Fibroblast of the aortic adventitia (primary cell): ENCODE results near the gene SPTBN4. TPM values are rescaled to one million over a fixed set of nuclear protein-coding genes. Genes with fewer than 3 reads are reported as not detected.
"Not testable (repeated sequence)": the region's sequence is repeated elsewhere in the genome, so short reads cannot be mapped to it uniquely, and the experiment has no call there.

Experiments
- DNase-seq: peaks from one replicate; pipeline ENCODE4 v3.0.0-alpha.2; 2010; ENCODE audit warnings: low read depth
- H3K4me3 ChIP-seq: 2 replicates; pipeline ENCODE4 v1.5.1; 2011; ENCODE audit warnings: low read depth, mild to moderate bottlenecking, control low read depth, low read length, moderate library complexity
- CTCF ChIP-seq: IDR thresholded peaks from 2 replicates; pipeline ENCODE4 v1.5.1; 2011; ENCODE audit warnings: mild to moderate bottlenecking, low read length, control low read depth, inconsistent platforms; ENCODE audit not compliant: insufficient read depth
- total RNA-seq: library from RNA; depleted of rRNA; stranded (reverse); fragments of >200 nt; gene quantifications from 2 replicates; pipeline ENCODE4 v1.2.3, GENCODE V29; 2012; ENCODE audit warnings: low replicate concordance

The SPTBN4 gene
- total RNA-seq, 1 donor = 3.5 TPM

DNA sequence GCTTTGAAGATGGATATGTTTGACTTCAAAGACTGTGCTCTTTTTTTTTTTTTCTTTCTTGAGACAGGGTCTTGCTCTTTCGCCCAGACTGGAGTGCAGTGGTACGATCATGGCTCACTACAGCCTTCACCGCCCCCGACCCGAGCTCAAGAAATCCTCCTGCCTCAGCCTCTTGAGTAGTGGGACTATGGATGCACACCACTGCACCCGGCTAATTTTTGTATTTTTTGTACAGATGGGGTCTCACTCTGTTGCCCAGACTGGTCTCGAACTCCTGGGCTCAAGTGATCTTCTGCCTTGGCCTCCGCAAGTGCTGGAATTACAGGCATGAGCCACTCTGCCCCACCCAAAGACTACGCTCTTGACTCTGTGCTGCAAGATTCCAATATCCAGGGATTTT lies 50.4 kb downstream of the SPTBN4 start:
- DNase-seq = no peak
- H3K4me3 ChIP-seq = no peak overlapping the region
- no peak for TF ChIP-seq CTCF

DNA sequence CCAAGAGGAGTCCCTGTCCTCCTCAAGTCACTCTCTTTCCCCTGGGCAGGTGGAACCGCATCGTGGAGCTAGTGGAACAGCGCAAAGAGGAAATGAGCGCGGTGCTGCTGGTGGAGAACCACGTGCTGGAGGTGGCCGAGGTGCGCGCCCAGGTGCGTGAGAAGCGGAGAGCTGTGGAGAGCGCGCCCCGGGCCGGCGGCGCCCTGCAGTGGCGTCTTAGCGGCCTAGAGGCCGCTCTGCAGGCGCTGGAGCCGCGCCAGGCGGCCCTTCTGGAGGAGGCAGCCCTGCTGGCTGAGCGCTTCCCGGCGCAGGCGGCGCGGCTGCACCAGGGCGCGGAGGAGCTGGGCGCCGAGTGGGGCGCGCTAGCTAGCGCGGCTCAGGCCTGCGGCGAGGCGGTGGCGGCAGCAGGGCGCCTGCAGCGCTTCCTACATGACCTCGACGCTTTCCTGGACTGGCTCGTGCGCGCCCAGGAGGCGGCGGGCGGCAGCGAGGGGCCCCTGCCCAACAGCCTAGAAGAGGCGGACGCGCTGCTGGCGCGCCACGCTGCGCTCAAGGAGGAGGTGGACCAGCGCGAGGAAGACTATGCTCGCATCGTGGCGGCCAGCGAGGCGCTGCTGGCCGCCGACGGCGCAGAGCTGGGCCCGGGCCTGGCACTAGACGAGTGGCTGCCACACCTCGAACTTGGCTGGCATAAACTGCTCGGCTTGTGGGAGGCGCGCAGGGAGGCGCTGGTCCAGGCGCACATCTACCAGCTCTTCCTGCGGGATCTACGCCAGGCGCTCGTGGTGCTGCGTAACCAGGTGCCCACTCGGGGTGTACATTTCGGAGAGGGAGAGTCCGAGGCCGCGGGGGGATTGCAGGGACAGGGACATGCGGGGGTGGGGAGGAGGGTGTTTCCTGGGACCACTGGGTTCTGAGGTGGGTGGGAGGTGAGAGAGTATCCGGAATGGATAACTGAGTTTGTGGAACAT lies 52.8 kb downstream of the SPTBN4 start:
- no peak for DNase-seq
- no peak for TF ChIP-seq CTCF
- no peak overlapping the region for H3K4me3 ChIP-seq

DNA sequence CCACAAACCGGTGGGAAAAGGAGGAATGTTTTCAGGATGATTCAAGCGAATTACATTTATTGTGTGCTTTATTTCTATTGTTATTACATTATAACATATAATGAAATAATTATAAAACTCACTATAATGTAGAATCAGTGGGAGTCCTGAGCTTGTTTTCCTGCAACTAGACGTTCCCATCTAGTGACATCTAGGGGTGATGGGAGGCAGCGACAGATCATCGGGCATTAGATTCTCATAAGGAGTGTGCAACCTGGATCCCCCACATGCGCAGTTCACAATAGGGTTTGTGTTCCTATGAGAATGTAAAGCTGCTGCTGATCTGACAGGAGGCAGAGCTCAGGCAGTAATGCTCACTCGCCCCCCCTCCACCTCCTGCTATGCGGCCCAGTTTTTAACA lies 54.5 kb downstream of the SPTBN4 start:
- H3K4me3 ChIP-seq = no peak overlapping the region
- peak; percentile 55 for DNase-seq
- peak; percentile 62 for TF ChIP-seq CTCF

DNA sequence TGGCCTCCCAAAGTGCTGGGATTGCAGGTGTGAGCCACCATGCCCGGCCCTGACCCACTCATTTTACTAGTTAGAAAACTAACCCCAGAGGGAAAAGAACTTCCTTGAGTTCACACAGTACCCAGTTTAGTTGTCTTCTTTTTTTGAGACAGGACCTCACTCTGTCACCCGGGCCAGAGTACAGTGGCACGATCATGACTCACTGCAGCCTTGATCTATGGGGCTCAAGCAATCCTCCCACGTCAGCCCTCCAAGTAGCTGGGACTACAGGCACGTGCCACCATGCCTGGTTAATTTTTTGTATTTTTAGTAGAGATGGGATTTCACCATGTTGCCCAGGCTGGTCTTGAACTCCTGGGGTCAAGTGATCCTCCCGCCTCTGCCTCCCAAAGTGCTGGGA lies 55.1 kb downstream of the SPTBN4 start:
- not testable (repeated sequence) for DNase-seq

DNA sequence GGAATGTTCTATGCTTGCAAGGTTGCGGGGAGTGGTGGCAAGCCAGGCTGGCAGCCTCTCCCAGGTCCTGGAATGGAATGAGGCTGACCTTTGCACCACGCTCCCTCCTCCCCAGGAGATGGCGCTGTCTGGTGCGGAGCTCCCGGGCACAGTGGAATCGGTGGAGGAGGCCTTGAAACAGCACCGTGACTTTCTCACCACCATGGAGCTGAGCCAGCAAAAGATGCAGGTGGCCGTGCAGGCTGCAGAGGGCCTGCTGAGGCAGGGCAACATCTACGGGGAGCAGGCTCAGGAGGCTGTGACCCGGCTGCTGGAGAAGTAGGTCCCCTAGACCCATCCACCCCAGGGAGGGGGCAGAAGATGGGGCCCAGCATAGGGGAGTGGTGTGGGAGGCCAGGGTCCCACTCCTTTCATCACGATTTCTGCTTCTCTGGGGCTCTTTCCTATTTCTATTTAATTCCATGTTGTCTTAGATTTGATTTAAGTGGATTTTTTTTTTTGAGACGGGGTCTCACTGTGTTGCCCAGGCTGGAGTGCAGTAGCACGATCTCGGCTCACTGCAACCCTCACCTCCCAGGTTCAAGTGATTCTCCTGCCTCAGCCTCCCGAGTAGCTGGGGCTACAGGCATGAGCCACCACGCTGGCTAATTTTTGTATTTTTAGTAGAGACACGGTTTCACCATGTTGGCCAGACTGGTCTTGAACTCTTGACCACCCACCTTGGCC lies 56.7 kb downstream of the SPTBN4 start:
- peak; percentile 72 for TF ChIP-seq CTCF
- DNase-seq = peak; percentile 47
- no peak overlapping the region for H3K4me3 ChIP-seq

More for the DNA sequence above, 55.1 kb downstream of the SPTBN4 start:
- H3K4me3 ChIP-seq = not testable (repeated sequence)

DNA sequence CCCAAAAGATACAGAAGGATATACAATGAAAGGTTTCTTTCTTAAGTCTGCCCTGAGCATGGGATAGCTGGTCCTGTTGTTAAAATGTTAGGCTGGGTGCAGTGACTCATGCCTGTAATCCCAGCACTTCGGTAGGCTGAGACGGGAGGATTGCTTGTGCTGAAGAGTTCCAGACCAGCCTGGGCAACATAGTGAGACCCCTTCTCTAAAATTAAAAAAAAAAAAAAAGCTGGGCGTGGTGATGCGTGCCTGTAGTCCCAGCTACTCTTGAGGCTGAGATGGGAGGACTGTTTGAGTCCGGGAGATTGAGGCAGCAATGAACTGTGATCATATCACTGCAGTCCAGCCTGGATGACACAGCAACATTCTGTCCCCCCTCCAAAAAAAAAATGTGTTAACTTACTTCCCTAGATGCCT lies 57.3 kb downstream of the SPTBN4 start:
- TF ChIP-seq CTCF = no peak
- no peak for DNase-seq
- H3K4me3 ChIP-seq = no peak overlapping the region

DNA sequence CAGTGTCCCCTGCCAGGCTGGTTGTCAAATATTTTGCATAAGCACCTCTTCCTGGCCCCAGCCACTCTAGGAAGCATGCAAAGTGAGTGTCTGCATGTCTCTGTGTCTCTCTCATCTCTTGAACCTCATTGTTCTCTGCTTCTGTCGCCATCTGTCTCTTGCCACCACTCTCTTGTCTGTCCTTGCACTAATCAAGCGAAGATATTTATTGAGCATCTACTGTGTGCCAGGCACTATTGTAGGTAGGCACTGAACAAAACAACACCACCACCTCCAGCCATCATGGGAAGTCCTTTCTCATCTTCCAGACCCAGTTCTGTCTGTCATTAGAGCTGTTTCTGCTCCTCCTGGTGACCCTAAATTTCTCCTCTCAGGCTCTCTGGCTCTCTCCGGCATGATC lies 57.9 kb downstream of the SPTBN4 start:
- H3K4me3 ChIP-seq = no peak overlapping the region
- no peak for DNase-seq
- TF ChIP-seq CTCF = no peak
